Posterior vena cava (tissue), 2 donors: ENCODE data around the gene BICD2. TPM values are rescaled to one million over a fixed set of nuclear protein-coding genes. Genes with fewer than 3 reads are reported as not detected.

ENCODE experiments used
- DNase-seq: peaks from one replicate; pipeline ENCODE4 v3.0.0-alpha.2; 2020; ENCODE audit warnings: low spot score
- intact Hi-C, 2 donors: fragments of 100-400 bp; cut with DNase I; formaldehyde crosslinking; loops; one replicate each; pipeline versions ENCODE4 v1.14.1 to v1.14.2; 2022 to 2023
- total RNA-seq, 2 donors: library from RNA; stranded (reverse); fragmentation: NEBNext Ultra II Directional; extraction: Animal tissue kit (Norgen Biotek cat#: 25700); gene quantifications; one replicate each; pipeline ENCODE4 v1.2.1, GENCODE V29; 2021
- donor health status: DM: yes; HTN: yes; CAD: no.
- donor health status: DM: yes; HTN: yes; CAD: no.

Gene BICD2
- total RNA-seq, 2 donors from 2014 or later, result 27.4 to 40.2 TPM

- no peak for DNase-seq
- intact Hi-C loops, result no loop called here
Measured at GRCh38 chr9:92720209-92720765, 44.3 kb downstream of the BICD2 start.

GRCh38 chr9:92719028-92719647 lies 45.5 kb downstream of the BICD2 start:
- intact Hi-C loops, result loop anchor here (5.0 kb wide), 1 partner anchor 73 kb away; no protein-coding TSS in a partner anchor
- no peak for DNase-seq

DNA sequence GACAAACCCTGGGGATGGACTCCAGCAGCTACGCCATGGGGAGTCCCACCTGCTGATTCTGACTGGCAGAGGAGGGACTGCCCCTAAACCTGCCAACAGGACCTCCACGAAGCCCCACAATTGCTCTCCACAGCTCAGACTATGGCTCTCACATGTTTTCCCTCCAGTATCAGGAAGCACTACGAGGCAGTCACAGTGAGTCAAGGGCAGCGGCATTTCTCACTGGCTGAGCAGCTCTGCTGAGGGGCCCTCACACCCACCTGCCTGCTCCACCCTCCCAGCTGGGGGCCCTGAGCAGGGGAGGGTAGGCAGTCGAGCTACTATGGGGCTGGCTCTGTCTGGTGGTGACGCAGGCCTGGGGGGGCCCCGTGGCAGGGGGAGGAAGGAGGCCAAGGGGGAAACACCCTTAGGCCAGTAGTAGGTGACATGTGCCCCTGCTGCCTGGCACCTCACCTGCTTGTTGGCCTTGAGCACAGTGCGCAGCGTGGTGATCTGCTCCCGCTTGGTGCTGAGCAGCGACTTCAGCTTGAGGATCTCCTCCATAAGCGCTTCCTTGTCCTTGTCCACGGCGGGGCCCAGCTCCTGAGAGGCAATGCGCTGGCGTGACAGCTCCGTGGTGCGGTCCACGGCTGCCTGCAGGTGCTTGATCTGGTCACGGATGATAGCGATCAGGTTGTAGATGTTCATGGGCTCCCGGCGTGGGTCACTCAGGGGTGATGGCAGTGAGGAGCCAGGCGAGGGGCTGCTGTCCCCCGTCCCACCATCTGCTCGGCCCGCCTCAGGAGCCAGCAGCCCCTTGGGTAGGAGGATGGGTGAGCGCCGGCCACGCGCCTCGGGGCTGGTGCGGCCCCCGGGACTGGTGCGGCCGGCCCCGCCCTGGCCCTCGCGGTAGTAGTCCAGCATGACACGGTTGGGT lies 46.3 kb downstream of the BICD2 start:
- DNase-seq, result no peak
- intact Hi-C loops, result loop anchor here (5.0 kb wide), 1 partner anchor 74 kb away; no protein-coding TSS in a partner anchor

GRCh38 chr9:92717201-92718085 lies 47.2 kb downstream of the BICD2 start:
- no peak for DNase-seq
- intact Hi-C loops, result loop anchor here (5.0 kb wide), 1 partner anchor 75 kb away; no protein-coding TSS in a partner anchor

DNA sequence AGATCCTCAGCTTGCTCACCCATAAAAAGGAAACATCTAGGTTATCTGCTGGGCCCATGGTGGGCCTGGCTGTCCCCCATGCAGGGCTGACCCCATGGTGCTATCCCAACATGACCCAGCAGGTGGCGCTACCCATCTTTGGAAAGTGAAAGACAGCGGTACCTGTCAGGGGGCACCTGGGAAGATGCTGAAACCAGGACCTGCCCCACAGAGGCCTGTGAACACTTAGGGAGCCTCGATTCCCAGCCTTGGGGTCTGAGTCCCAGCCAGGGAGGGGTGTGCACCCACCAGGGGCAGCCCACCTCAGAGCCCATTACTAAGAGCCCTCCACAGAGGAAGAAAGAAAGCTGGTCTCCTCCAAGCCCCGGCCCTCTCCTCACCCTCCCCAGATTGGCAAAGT lies 48.1 kb downstream of the BICD2 start:
- DNase-seq, result no peak
- intact Hi-C loops, result loop anchor here (5.0 kb wide), 1 partner anchor 76 kb away; no protein-coding TSS in a partner anchor

DNA sequence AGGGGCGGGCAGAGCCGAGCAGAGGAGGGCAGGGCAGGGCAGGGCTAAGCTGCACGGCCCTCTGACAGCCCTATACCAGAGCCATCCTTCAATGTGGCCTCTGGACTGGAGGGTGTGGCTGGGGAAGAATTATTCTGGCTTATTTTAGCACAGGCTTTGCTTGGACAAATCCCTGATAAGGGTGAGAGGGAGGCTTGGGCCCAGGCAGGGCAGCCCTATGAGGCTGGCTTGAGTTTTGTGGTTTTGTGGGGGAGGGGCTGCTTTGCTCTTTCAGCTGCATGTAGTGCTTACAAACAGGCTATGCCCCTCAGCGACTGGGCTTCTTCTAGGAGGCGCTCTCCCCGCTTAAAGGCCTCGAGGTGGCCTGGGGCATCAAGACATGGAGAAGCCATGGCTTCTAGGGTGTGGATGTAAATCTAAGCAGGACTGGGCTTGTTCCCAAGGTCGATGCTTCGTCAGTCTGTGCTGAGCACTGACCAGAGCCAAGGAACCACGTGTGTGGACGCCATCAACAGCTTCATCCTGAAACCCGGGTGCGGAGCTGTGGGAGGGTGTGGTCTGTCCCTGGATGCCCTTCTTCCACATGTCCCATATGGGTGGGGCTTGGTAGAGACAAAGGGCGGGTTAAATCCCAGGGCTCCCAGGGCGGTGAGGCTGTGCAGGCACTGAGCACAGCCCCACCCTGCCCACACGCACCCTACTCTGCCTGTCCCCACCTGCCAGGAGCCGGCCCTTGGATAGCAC lies 49.0 kb downstream of the BICD2 start:
- DNase-seq, result no peak

GRCh38 chr9:92714787-92715487 lies 49.7 kb downstream of the BICD2 start:
- DNase-seq, result no peak
- intact Hi-C loops, result loop anchor here (5.0 kb wide), 1 partner anchor 77 kb away; no protein-coding TSS in a partner anchor

More for the DNA sequence above, 49.0 kb downstream of the BICD2 start:
- intact Hi-C loops, result loop anchor here (5.0 kb wide), 1 partner anchor 77 kb away; no protein-coding TSS in a partner anchor

- no peak for DNase-seq
- intact Hi-C loops, result no loop called here
Measured at GRCh38 chr9:92714016-92714415, 50.6 kb downstream of the BICD2 start.

DNA sequence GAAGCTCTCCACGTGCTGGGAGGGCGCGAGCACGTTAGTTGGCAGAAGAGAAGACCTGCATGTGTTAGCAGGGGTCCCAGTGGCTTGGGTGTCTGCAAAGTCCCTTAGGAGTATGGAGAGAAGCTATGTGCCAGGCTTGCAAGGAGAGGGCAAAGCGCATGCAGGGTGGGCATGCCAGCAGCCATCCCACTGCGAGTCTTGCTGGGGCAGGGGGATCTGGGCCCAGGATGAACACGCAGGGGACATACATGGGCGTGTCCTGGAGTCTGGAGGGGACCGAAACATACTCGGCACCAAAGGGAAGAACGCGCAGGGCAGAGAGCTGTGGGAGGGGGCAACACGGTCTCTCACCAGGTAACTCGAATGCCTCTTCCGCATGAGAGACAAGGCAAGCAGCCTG lies 51.1 kb downstream of the BICD2 start:
- no peak for DNase-seq
- intact Hi-C loops, result no loop called here

DNA sequence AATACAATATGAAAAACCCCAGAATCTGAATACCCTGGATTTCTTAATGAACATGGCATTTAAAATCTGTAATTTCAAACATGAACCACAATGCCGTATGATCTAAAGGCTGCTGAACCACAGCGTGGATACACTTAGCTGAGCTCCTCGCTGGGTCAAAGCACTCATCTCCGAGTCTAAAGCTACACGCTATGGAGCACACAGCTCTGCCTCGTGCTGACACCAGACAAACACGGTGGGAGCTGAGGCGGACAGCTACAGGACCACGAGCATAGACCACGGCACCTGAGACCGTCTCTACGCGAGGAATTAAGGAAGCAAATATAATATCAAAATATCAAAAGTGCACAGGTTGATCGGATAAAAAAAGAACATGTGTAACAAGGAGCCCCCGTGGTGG lies 51.9 kb downstream of the BICD2 start:
- DNase-seq, result no peak

GRCh38 chr9:92711844-92712243 lies 52.8 kb downstream of the BICD2 start:
- DNase-seq, result no peak
- intact Hi-C loops, result no loop called here

More for the DNA sequence above, 51.9 kb downstream of the BICD2 start:
- intact Hi-C loops, result no loop called here

- intact Hi-C loops, result no loop called here
- no peak for DNase-seq
Measured at GRCh38 chr9:92711146-92711545, 53.5 kb downstream of the BICD2 start.

DNA sequence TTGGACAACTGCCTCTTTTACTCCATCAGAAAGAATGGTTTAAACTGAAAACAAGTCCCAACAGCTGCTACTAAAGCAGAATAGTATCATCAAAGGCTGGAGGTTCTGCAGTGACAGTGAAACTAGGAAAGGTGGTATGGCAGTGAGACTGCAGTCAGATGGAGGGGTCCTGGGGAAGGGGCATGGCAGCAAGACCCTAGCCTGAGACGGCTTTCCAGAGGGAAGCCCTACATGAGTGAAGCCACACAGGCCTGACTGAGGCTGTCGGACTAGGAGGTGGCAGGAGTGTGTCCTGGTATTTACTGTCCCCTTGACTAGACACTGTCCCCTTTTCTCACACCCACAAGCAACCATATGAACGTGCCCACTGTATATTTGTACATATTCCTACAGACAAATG lies 54.3 kb downstream of the BICD2 start:
- intact Hi-C loops, result no loop called here

GRCh38 chr9:92709954-92710353 lies 54.7 kb downstream of the BICD2 start:
- intact Hi-C loops, result no loop called here
- DNase-seq, result no peak

More for the DNA sequence above, 54.3 kb downstream of the BICD2 start:
- no peak for DNase-seq

- intact Hi-C loops, result no loop called here
- no peak for DNase-seq
Measured at GRCh38 chr9:92709240-92709639, 55.4 kb downstream of the BICD2 start.

DNA sequence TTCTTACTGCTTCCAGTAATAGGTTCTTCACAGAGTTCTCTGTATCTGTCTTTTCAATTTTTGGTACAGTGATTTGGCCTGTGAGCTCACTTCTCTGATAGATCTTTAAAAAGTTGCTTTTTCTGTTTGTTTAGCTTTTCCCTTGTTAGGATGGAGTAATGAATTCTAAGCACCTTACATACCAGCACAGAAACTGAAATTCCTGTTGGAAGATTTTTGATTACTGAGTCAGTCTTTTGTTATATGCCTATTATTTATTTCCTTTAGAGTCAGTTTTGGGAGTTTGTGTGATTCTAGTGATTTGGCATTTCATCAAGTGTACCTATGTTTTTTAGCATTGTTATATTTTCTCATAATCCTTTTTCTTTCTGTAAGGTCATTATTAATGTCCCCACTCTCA lies 57.1 kb downstream of the BICD2 start:
- no peak for DNase-seq
- intact Hi-C loops, result no loop called here

- DNase-seq, result no peak
- intact Hi-C loops, result no loop called here
Measured at GRCh38 chr9:92706218-92706940, 58.3 kb downstream of the BICD2 start.
